ENCODE measurements around the gene EGF.

The EGF gene

GRCh38 chr4:109886303-109886702, 26.4 kb upstream of the EGF start:
- DNase-seq (ENCODE audit: low read depth): no peak
- no peak overlapping the region for H3K4me3 ChIP-seq (ENCODE audit: low read length)
- no peak for TF ChIP-seq CTCF (conservative IDR thresholded peaks at IDR 0.05; ENCODE audit: low read length)

GRCh38 chr4:109887071-109887470, 25.6 kb upstream of the EGF start:
- DNase-seq (ENCODE audit: low read depth): no peak
- no peak for TF ChIP-seq CTCF (conservative IDR thresholded peaks at IDR 0.05; ENCODE audit: low read length)
- no peak overlapping the region for H3K4me3 ChIP-seq (ENCODE audit: low read length)

GRCh38 chr4:109890076-109890475, 22.6 kb upstream of the EGF start:
- TF ChIP-seq CTCF (conservative IDR thresholded peaks at IDR 0.05; ENCODE audit: low read length): no peak
- DNase-seq (ENCODE audit: low read depth): no peak
- H3K4me3 ChIP-seq (ENCODE audit: low read length): no peak overlapping the region

- no peak for DNase-seq (ENCODE audit: low read depth)
- H3K4me3 ChIP-seq (ENCODE audit: low read length): no peak overlapping the region
- TF ChIP-seq CTCF (conservative IDR thresholded peaks at IDR 0.05; ENCODE audit: low read length): no peak
Observed at GRCh38 chr4:109902559-109903251, 10.0 kb upstream of the EGF start.

- H3K4me3 ChIP-seq (ENCODE audit: low read length): no peak overlapping the region
- no peak for DNase-seq (ENCODE audit: low read depth)
- no peak for TF ChIP-seq CTCF (conservative IDR thresholded peaks at IDR 0.05; ENCODE audit: low read length)
Observed at GRCh38 chr4:109908731-109909130, 4.0 kb upstream of the EGF start.

GRCh38 chr4:109910256-109910655, 2.4 kb upstream of the EGF start:
- H3K4me3 ChIP-seq (ENCODE audit: low read length): no peak overlapping the region
- TF ChIP-seq CTCF (conservative IDR thresholded peaks at IDR 0.05; ENCODE audit: low read length): no peak
- DNase-seq (ENCODE audit: low read depth): no peak

GRCh38 chr4:109913596-109914241, 1.0 kb downstream of the EGF start:
- no peak overlapping the region for H3K4me3 ChIP-seq (ENCODE audit: low read length)
- no peak for TF ChIP-seq CTCF (conservative IDR thresholded peaks at IDR 0.05; ENCODE audit: low read length)
- DNase-seq (ENCODE audit: low read depth): no peak
